GM12874 (cell line): Measurements from ENCODE around the gene CHGA.

ENCODE experiments used
- TF ChIP-seq, protein P1 (sequence below): IDR thresholded peaks from 2 replicates; pipeline ENCODE4 v1.5.1; 2011; ENCODE audit warnings: low read depth, mild to moderate bottlenecking, control low read depth, low read length, moderate library complexity; ENCODE audit not compliant: insufficient read depth

CHGA gene

DNA sequence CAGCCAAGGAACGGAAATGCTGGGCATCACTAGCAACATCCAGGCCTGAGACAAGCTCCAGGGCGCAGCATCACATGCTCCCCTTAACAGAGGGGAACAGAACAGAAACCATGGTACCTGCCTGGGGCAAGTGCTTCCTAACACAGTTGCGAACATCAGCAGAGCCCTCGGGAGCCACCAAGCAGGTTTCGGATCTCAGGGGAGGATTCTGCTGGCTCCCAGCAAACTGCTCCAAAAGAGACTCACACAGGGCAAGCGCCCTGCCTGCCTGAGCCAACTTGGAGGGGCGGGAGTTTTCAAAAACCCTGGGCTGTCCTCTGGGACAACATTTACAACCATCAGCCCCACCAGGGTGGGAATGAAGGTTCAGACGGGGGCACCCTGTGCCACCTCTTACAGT is 19.6 kb downstream of the CHGA start:
- TF ChIP-seq, protein P1, sequence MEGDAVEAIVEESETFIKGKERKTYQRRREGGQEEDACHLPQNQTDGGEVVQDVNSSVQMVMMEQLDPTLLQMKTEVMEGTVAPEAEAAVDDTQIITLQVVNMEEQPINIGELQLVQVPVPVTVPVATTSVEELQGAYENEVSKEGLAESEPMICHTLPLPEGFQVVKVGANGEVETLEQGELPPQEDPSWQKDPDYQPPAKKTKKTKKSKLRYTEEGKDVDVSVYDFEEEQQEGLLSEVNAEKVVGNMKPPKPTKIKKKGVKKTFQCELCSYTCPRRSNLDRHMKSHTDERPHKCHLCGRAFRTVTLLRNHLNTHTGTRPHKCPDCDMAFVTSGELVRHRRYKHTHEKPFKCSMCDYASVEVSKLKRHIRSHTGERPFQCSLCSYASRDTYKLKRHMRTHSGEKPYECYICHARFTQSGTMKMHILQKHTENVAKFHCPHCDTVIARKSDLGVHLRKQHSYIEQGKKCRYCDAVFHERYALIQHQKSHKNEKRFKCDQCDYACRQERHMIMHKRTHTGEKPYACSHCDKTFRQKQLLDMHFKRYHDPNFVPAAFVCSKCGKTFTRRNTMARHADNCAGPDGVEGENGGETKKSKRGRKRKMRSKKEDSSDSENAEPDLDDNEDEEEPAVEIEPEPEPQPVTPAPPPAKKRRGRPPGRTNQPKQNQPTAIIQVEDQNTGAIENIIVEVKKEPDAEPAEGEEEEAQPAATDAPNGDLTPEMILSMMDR = no peak

DNA sequence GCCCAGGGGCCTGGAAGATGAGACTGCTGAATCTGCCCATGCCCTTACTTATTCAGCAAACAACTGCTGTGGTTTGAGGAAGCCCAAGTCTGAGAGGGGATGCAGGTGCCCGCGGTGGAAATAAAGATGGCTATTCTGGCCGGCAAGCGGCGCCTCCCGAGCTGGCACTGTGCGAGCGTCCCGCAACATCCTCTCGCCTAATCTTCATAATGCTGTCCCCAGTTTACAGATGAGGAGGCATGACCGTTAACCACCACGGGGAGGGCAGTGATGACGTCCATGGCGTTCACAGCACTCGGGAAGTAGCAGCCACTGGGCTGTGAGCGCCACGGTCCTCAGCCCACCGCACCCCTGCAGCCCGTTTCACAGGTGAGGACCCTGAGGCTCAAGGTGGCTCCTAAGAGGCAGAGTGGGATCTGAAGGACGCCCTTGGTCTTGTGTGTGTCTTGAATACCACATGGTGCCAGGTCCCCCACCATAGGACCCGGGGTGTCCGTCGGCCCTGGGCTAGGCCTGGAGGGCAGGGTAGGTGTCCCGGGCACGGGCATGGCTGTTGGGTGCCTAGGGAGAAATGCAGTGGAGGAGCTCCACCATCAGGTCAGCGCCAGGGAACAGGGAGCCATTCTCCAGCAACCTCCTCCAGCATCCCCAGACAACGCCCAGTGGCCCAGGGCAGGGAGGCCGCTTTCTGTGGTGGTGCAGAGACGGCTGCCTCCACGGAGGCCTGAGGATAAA is 20.2 kb downstream of the CHGA start:
- TF ChIP-seq, protein P1 = no peak

DNA sequence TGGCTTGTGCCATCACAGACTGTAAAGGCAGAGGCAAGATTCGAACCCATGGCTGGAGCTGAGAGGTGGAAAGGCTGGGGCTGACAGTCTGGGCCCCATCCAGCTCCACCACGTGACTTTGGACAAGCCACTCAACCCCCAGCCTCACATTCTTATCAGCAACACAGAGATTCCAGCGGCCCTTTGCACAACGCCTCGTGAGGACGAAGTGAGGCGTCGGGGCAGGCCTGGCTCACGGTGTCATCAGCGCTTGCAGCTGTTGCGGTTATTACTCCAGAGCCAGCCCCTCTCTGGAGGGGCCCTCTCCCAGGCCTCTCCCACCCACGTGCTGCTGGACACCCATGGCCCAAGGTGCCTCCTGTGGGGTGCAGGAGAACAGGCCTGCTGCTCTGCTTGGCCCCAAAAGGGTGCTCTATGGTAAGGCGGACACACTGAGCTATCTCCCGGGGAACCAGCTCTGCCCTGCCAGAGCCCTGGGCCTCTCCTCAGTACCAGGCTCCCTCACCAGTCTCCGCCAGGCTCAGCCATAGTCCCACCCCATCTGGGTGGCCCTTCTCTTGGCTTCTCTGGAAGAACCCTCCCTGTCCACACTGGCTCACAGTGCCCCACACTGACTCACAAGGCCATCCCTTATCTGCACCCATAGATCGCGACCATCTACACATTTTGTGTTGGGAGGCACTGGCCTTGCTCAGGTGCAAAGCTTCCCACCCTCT is 21.1 kb downstream of the CHGA start:
- TF ChIP-seq, protein P1 = no peak

DNA sequence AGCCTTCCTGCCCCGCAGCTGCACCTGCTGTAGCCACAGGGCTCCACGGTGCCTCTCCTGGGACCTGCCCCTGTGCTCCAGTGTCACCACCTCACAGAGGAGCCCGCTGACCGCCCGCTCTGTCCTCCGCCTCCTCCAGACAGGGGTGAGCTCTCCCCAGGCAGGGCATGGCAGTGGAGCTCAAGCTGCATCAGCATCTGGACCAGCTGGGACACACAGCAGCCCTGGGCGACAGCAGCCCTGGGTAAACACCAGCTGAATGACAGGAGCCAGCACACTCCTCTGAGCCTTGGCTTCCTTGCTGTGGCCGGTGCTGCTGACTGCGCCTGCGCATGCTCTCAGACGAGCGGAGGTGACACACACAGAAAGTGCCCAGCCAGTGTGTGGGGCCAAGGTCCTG is 22.0 kb downstream of the CHGA start:
- TF ChIP-seq, protein P1 = no peak

DNA sequence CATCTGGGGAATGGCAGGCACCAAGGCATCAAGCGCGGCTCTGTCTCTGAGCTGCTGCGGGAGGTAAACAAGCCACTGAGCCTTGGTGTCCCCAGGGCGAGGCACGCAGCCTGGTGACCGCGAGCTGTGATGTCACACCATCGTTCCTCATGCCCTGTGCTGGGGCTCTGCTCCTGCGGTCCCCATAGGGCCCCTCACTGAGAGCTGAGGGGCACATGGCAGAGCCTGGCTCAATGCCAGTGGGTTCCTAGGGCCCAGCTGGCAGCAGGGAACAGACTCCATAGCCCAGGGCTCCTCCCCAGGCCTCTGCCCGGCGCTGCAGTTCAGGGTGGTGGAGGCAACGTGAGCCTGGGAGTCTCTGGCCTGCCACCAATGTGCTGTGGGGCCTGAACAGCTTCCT is 22.6 kb downstream of the CHGA start:
- TF ChIP-seq, protein P1 = no peak

DNA sequence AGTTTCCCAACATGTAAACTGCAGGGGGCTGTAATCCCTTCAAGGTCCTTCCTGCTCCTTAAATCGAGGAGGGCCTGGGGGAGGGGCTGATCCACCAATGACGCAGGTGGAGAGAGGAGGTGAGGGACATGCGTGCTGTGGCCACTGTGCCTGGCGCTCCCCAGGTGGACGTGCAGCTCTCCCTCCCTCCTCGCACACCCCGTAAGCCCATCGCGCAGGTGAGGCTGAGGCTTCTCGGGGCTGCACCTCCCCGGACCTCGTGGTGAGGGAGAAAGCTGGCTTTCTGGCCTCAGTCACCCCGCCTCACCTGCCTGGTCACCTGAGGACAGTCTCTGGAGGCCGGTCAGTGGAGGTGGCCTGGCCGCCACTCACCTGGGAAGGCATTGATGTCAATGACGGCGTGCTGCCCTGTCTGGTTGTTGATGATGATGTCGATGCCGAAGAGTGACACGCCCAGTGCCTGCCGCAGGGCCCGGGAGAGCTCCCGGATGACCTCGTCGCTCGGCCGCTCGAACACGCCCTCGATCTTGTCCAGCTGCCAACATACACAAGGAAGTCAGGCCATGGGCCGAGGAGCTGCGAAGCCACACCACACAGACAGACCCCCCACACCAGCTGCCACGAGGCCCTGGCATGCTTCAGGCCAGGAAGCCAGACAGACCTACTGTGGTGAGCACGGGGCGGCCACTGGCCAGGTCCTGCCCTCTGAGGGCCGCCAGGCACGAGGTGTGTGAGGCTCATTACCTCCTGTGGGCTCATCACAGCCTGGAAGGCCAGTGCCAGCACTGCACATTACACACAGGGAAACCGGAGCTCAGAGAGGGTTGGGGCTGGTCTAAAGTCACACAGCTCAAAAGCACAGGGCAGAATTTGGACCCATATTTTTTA is 23.3 kb downstream of the CHGA start:
- TF ChIP-seq, protein P1 = no peak
